H9 (cell line): Measurements from ENCODE around the gene TRPC4AP. TPM values are rescaled to one million over a fixed set of nuclear protein-coding genes. Genes with fewer than 3 reads are reported as not detected.

Experiments
- DNase-seq: peaks from one replicate; pipeline ENCODE4 v3.0.0-alpha.2; 2017
- H2AFZ ChIP-seq: one replicate; pipeline ENCODE4 v1.6.1; 2013; ENCODE audit warnings: mild to moderate bottlenecking, low read length, control low read depth, moderate library complexity
- H2AK5ac ChIP-seq: 2 replicates; pipeline ENCODE4 v1.6.1; 2013; ENCODE audit warnings: low read length, control low read depth, mixed read lengths; ENCODE audit not compliant: insufficient read length
- H2BK120ac ChIP-seq: one replicate; pipeline ENCODE4 v1.6.1; 2013; ENCODE audit warnings: low read depth, mild to moderate bottlenecking, low read length, control low read depth, inconsistent platforms; ENCODE audit not compliant: poor library complexity, severe bottlenecking
- H2BK12ac ChIP-seq: 2 replicates; pipeline ENCODE4 v1.6.1; 2013; ENCODE audit warnings: low read length, control low read depth, mixed read lengths, low read depth; ENCODE audit not compliant: insufficient read length
- H2BK15ac ChIP-seq: 2 replicates; pipeline ENCODE4 v1.6.1; 2013; ENCODE audit warnings: low read depth, low read length, control low read depth
- H2BK20ac ChIP-seq: one replicate; pipeline ENCODE4 v1.6.1; 2013; ENCODE audit warnings: low read depth, mild to moderate bottlenecking, low read length, control low read depth, inconsistent platforms; ENCODE audit not compliant: poor library complexity, severe bottlenecking
- H2BK5ac ChIP-seq: 2 replicates; pipeline ENCODE4 v1.6.1; 2013; ENCODE audit warnings: low read length, control low read depth, mixed read lengths; ENCODE audit not compliant: insufficient read length
- H3K14ac ChIP-seq: 2 replicates; pipeline ENCODE4 v1.6.1; 2013; ENCODE audit warnings: low read length, control low read depth; ENCODE audit not compliant: insufficient read depth
- H3K18ac ChIP-seq: 2 replicates; pipeline ENCODE4 v1.6.1; 2013; ENCODE audit warnings: low read depth, mild to moderate bottlenecking, mixed read lengths, low read length, control low read depth; ENCODE audit not compliant: insufficient read length
- H3K23ac ChIP-seq: 2 replicates; pipeline ENCODE4 v1.6.1; 2013; ENCODE audit warnings: low read length, control low read depth, mixed read lengths, low read depth; ENCODE audit not compliant: insufficient read length
- H3K23me2 ChIP-seq: 2 replicates; pipeline ENCODE4 v1.6.1; 2013; ENCODE audit warnings: low read depth, mild to moderate bottlenecking, mixed read lengths, low read length, control low read depth; ENCODE audit not compliant: insufficient read length, poor library complexity, severe bottlenecking
- H3K27ac ChIP-seq: 2 replicates; pipeline ENCODE4 v1.5.1; 2013; ENCODE audit warnings: low read length, control low read depth, mixed read lengths, low read depth; ENCODE audit not compliant: insufficient read length
- H3K27me3 ChIP-seq: 2 replicates; pipeline ENCODE4 v1.6.1; 2013; ENCODE audit warnings: low read length, control low read depth, inconsistent platforms; ENCODE audit not compliant: insufficient read depth
- H3K4ac ChIP-seq: 2 replicates; pipeline ENCODE4 v1.6.1; 2013; ENCODE audit warnings: low read depth, mild to moderate bottlenecking, control low read depth, inconsistent platforms, low read length, moderate library complexity
- H3K4me1 ChIP-seq: 2 replicates; pipeline ENCODE4 v1.6.1; 2013; ENCODE audit warnings: low read length, control low read depth, inconsistent platforms; ENCODE audit not compliant: insufficient read depth
- H3K4me2 ChIP-seq: 2 replicates; pipeline ENCODE4 v1.6.1; 2013; ENCODE audit warnings: low read length, control low read depth, mixed read lengths; ENCODE audit not compliant: insufficient read length, insufficient read depth
- H3K56ac ChIP-seq: 2 replicates; pipeline ENCODE4 v1.6.1; 2013; ENCODE audit warnings: low read depth, mild to moderate bottlenecking, mixed read lengths, low read length, control low read depth; ENCODE audit not compliant: insufficient read length
- H3K79me1 ChIP-seq: 2 replicates; pipeline ENCODE4 v1.6.1; 2013; ENCODE audit warnings: low read depth, mild to moderate bottlenecking, moderate library complexity, low read length, control low read depth, inconsistent platforms; ENCODE audit not compliant: insufficient read depth, poor library complexity, severe bottlenecking
- H3K79me2 ChIP-seq: 2 replicates; pipeline ENCODE4 v1.6.1; 2013; ENCODE audit warnings: low read length, control low read depth, inconsistent platforms; ENCODE audit not compliant: insufficient read depth
- H3K9ac ChIP-seq: 2 replicates; pipeline ENCODE4 v1.6.1; 2013; ENCODE audit warnings: low read length, control low read depth, mixed read lengths; ENCODE audit not compliant: insufficient read length; ENCODE audit errors: extremely low read depth
- H3K9me3 ChIP-seq: one replicate; pipeline ENCODE4 v1.6.1; 2013; ENCODE audit warnings: low read depth, low read length, inconsistent platforms; ENCODE audit not compliant: control insufficient read depth
- H3T11ph ChIP-seq: one replicate; pipeline ENCODE4 v1.6.1; 2013; ENCODE audit warnings: mild to moderate bottlenecking, low read length, control low read depth, inconsistent platforms
- H4K20me1 ChIP-seq: one replicate; pipeline ENCODE4 v1.6.1; 2013; ENCODE audit not compliant: control insufficient read depth, insufficient read length, insufficient read depth
- H4K5ac ChIP-seq: 2 replicates; pipeline ENCODE4 v1.6.1; 2013; ENCODE audit warnings: low read depth, mild to moderate bottlenecking, mixed read lengths, low read length, control low read depth; ENCODE audit not compliant: insufficient read length
- H4K8ac ChIP-seq: replicated peaks from 2 replicates; pipeline ENCODE4 v1.6.1; 2013; ENCODE audit warnings: low read length, control low read depth, mixed read lengths, low read depth; ENCODE audit not compliant: insufficient read length
- H4K91ac ChIP-seq: 2 replicates; pipeline ENCODE4 v1.6.1; 2013; ENCODE audit warnings: low read depth, mild to moderate bottlenecking, moderate library complexity, mixed read lengths, low read length, control low read depth; ENCODE audit not compliant: insufficient read length
- H3K27ac Mint-ChIP-seq, 3 experiments: 2 replicates in 2 of 3; 3 replicates in 1 of 3; pipeline ENCODE4 v1.8.0; 2020 to 2021; ENCODE audit warnings: mixed read lengths in 3 of 3, mild to moderate bottlenecking in 1 of 3, moderate library complexity in 1 of 3
- H3K27me3 Mint-ChIP-seq: 2 replicates; pipeline ENCODE4 v1.8.0; 2021; ENCODE audit warnings: low read depth, mild to moderate bottlenecking, moderate library complexity, mixed read lengths
- H3K36me3 Mint-ChIP-seq, 3 experiments: 2 replicates in 2 of 3; 3 replicates in 1 of 3; pipeline ENCODE4 v1.8.0; 2020 to 2021; ENCODE audit warnings: low read depth in 3 of 3, mixed read lengths in 3 of 3; ENCODE audit not compliant: insufficient read depth in 1 of 3
- H3K4me1 Mint-ChIP-seq, 2 experiments: 2 replicates each; pipeline ENCODE4 v1.8.0; 2020; ENCODE audit warnings: mixed read lengths in 2 of 2
- H3K4me3 Mint-ChIP-seq, 2 experiments: 2 replicates in 1 of 2; 3 replicates in 1 of 2; pipeline ENCODE4 v1.8.0; 2020 to 2021; ENCODE audit warnings: mild to moderate bottlenecking in 2 of 2, mixed read lengths in 2 of 2, moderate library complexity in 1 of 2
- H3K9me3 Mint-ChIP-seq, 2 experiments: 2 replicates in 1 of 2; 3 replicates in 1 of 2; pipeline ENCODE4 v1.8.0; 2020; ENCODE audit warnings: mild to moderate bottlenecking in 2 of 2, mixed read lengths in 2 of 2, moderate library complexity in 1 of 2
- CTCF ChIP-seq: fragments of 200-600 bp; sonication (generic); conservative IDR thresholded peaks from 3 replicates; pipeline ENCODE4 v1.8.0; 2021; ENCODE audit warnings: antibody characterized with exemption, mild to moderate bottlenecking
- WGBS: extraction: QIAGEN DNeasy Blood & Tissue Kit; methylation state at CpG from one replicate; pipeline ENCODE4 v1.1.7; 2013; ENCODE audit warnings: missing lambda C conversion rate, low lambda C conversion rate, mixed read lengths; ENCODE audit not compliant: insufficient read length; ENCODE audit errors: extremely low coverage; 5-methylcytosine and 5-hydroxymethylcytosine counted together
- total RNA-seq: library from RNA; stranded (reverse); gene quantifications from 2 replicates; pipeline ENCODE4 v1.2.1, GENCODE V29; 2021

Gene TRPC4AP
- total RNA-seq, 1 experiment from 2014 or later = 93.9 TPM

- H3K27me3 Mint-ChIP-seq = peaks cover 7% of the 10 kb centered on the region
Measured at GRCh38 chr20:34968042-34968775, 124.4 kb downstream of the TRPC4AP start.

More at GRCh38 chr20:34968042-34968775, 124.4 kb downstream of the TRPC4AP start:
- Histone ChIP-seq H3K27me3 (no peaks in the 10 kb centered on the region), H3K4me2 (no peak overlapping the region), H2BK15ac (no peak overlapping the region), H4K91ac (no peak overlapping the region), H3K79me1 (no peaks in the 10 kb centered on the region), H2BK20ac (no peak overlapping the region), H3K9me3 (no peaks in the 10 kb centered on the region), H3K79me2 (no peaks in the 10 kb centered on the region), H3K18ac (no peak overlapping the region), H3K23me2 (no peaks in the 10 kb centered on the region), H4K5ac (no peak overlapping the region), H3K27ac (no peak overlapping the region), H3K23ac (no peak overlapping the region), H3K14ac (no peak overlapping the region; the same call in 1 of the 2 replicates), H2BK5ac (no peak overlapping the region), H2BK120ac (no peak overlapping the region), H4K20me1 (no peaks in the 10 kb centered on the region), H3K56ac (no peak overlapping the region), H3K4me1 (no peaks in the 10 kb centered on the region), H2AK5ac (no peak overlapping the region), H3K9ac (no peak overlapping the region), H4K8ac (no peak overlapping the region), H2BK12ac (no peak overlapping the region), H3K4ac (no peak overlapping the region), H2AFZ (no peak overlapping the region), H3T11ph (no peak overlapping the region)
- no CpG with 5 or more reads among the region's 7 CpGs for WGBS
- DNase-seq = no peak
- peaks cover 16 to 17% of the 10 kb centered on the region in 2 experiments for H3K4me1 Mint-ChIP-seq
- H3K4me3 Mint-ChIP-seq = no peak overlapping the region
- H3K27ac Mint-ChIP-seq = peak overlapping the region in 1 of 3 experiments; percentile 63; a peak in 1 of 7 replicates
- H3K9me3 Mint-ChIP-seq = no peaks in the 10 kb centered on the region
- no peak for TF ChIP-seq CTCF
- no peaks in the 10 kb centered on the region for H3K36me3 Mint-ChIP-seq
